Measurements from ENCODE around the gene COLGALT1.
A peak's percentile ranks its signal among the peaks of the same experiment; 100 is the strongest.

Gene COLGALT1

GRCh38 chr19:17605117-17605516 is 49.7 kb downstream of the COLGALT1 start:
- TF ChIP-seq, protein P1, sequence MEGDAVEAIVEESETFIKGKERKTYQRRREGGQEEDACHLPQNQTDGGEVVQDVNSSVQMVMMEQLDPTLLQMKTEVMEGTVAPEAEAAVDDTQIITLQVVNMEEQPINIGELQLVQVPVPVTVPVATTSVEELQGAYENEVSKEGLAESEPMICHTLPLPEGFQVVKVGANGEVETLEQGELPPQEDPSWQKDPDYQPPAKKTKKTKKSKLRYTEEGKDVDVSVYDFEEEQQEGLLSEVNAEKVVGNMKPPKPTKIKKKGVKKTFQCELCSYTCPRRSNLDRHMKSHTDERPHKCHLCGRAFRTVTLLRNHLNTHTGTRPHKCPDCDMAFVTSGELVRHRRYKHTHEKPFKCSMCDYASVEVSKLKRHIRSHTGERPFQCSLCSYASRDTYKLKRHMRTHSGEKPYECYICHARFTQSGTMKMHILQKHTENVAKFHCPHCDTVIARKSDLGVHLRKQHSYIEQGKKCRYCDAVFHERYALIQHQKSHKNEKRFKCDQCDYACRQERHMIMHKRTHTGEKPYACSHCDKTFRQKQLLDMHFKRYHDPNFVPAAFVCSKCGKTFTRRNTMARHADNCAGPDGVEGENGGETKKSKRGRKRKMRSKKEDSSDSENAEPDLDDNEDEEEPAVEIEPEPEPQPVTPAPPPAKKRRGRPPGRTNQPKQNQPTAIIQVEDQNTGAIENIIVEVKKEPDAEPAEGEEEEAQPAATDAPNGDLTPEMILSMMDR (IDR thresholded peaks at IDR 0.05; ENCODE audit: low read depth, low read length, missing control alignments): no peak
- no peak for DNase-seq (ENCODE audit: extremely low read depth, low read depth)
- H3K4me3 ChIP-seq (replicated peaks; ENCODE audit: low read depth, low read length): no peak overlapping the region; the same call in 1 of the 2 replicates

DNA sequence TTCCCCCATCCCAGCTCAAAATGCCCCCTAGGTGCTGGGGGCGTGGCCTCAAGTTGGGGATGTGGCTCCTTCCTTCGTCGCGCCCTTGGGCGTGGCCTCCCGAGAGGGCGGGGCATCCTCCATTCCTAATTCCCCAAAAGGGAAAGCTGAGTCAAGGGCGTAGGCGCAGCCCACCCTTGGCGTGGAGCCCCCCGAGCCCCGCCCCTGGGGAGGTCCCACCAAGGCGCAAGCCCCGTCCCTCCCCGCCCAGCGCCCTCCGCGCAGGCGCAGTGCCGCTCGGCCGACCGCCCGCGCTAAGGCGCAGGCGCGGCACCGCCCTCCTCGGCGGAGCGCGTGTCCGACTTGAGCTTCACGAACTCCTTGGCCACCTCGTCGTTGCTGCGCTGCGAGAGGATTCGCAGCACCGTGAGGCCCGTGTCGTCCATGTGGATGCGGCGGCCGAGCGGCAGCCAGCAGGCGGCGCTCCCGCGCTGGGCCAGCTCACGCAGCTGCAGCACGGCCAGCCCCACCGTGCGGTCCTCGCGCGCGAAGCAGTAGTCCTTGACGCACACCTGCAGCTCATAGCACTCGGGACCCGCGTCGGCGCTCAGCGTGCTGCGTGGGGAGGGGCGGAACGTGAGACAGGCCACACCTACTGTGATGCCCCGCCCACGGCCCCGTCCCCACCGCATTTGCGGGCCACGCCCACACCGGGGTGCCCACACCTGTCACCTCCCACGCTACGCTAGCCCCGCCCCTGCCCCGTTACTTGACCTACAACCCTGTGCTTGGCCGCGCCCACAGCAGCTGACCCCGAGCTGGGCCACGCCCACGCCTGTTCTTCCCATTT is 50.5 kb downstream of the COLGALT1 start:
- DNase-seq (ENCODE audit: extremely low read depth, low read depth): peak; percentile 46
- peak overlapping the region; percentile 30 for H3K4me3 ChIP-seq (replicated peaks; ENCODE audit: low read depth, low read length)
- TF ChIP-seq, protein P1 (IDR thresholded peaks at IDR 0.05; ENCODE audit: low read depth, low read length, missing control alignments): peak; percentile 63

GRCh38 chr19:17606590-17607185 is 51.2 kb downstream of the COLGALT1 start:
- TF ChIP-seq, protein P1 (IDR thresholded peaks at IDR 0.05; ENCODE audit: low read depth, low read length, missing control alignments): no peak
- DNase-seq (ENCODE audit: extremely low read depth, low read depth): no peak
- H3K4me3 ChIP-seq (replicated peaks; ENCODE audit: low read depth, low read length): peak overlapping the region; percentile 30

DNA sequence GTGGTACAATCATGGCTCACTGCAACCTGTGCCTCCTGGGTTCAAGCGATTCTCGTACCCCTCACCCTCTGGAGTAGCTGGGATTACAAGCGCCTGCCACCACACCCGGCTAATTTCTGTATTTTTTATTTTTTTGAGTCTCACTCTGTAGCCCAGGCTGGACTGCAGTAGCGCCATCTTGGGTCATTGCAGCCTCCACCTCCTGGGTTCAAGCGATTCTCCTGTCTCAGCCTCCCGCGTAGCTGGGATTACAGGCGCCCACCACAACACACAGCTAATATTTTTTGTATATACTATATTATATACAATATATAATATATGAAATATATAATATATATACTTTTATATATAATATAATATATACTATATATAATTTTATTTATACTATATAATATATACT is 52.5 kb downstream of the COLGALT1 start:
- TF ChIP-seq, protein P1 (IDR thresholded peaks at IDR 0.05; ENCODE audit: low read depth, low read length, missing control alignments): no peak
- DNase-seq (ENCODE audit: extremely low read depth, low read depth): no peak
- no peak overlapping the region for H3K4me3 ChIP-seq (replicated peaks; ENCODE audit: low read depth, low read length)

GRCh38 chr19:17610384-17610783 is 54.9 kb downstream of the COLGALT1 start:
- DNase-seq (ENCODE audit: extremely low read depth, low read depth): no peak
- TF ChIP-seq, protein P1 (IDR thresholded peaks at IDR 0.05; ENCODE audit: low read depth, low read length, missing control alignments): no peak

GRCh38 chr19:17611462-17612244 is 56.2 kb downstream of the COLGALT1 start:
- TF ChIP-seq, protein P1 (IDR thresholded peaks at IDR 0.05; ENCODE audit: low read depth, low read length, missing control alignments): no peak
- H3K4me3 ChIP-seq (replicated peaks; ENCODE audit: low read depth, low read length): no peak overlapping the region
- no peak for DNase-seq (ENCODE audit: extremely low read depth, low read depth)

More at GRCh38 chr19:17610384-17610783, 54.9 kb downstream of the COLGALT1 start:
- H3K4me3 ChIP-seq (replicated peaks; ENCODE audit: low read depth, low read length): no peak overlapping the region
